Tibial nerve (tissue), 4 donors: ENCODE results near the gene PPDPF.

ENCODE experiments used
- EP300 ChIP-seq, 2 donors: sonication (generic); formaldehyde crosslinking; IDR thresholded peaks; one replicate each; pipeline ENCODE4 v1.6.1; 2017; ENCODE audit warnings: antibody characterized with exemption in 2 of 2, mild to moderate bottlenecking in 1 of 2
- TF ChIP-seq, protein P1 (sequence below), 5 experiments: fragments of 200-600 bp in 3 of 5; fragments of 450-650 bp in 2 of 5; sonication (generic) in 3 of 5; IDR thresholded peaks; one replicate each; pipeline ENCODE4 v1.5.1; 2016 to 2019; ENCODE audit warnings: antibody characterized with exemption in 5 of 5, mild to moderate bottlenecking in 3 of 5, moderate library complexity in 2 of 5

- TF ChIP-seq, protein P1, sequence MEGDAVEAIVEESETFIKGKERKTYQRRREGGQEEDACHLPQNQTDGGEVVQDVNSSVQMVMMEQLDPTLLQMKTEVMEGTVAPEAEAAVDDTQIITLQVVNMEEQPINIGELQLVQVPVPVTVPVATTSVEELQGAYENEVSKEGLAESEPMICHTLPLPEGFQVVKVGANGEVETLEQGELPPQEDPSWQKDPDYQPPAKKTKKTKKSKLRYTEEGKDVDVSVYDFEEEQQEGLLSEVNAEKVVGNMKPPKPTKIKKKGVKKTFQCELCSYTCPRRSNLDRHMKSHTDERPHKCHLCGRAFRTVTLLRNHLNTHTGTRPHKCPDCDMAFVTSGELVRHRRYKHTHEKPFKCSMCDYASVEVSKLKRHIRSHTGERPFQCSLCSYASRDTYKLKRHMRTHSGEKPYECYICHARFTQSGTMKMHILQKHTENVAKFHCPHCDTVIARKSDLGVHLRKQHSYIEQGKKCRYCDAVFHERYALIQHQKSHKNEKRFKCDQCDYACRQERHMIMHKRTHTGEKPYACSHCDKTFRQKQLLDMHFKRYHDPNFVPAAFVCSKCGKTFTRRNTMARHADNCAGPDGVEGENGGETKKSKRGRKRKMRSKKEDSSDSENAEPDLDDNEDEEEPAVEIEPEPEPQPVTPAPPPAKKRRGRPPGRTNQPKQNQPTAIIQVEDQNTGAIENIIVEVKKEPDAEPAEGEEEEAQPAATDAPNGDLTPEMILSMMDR (IDR thresholded peaks at IDR 0.05): no peak
- TF ChIP-seq EP300 (IDR thresholded peaks at IDR 0.05): no peak
These were observed 35.3 kb downstream of the PPDPF start for GRCh38 chr20:63555661-63556381.
